GM19099 (cell line): ENCODE data around the gene LDAH.
A peak's percentile ranks its signal among the peaks of the same experiment; 100 is the strongest.

Experiments
- POLR2A ChIP-seq: IDR thresholded peaks from 3 replicates; pipeline ENCODE4 v1.6.1; 2011; ENCODE audit warnings: low read depth; ENCODE audit not compliant: insufficient read length; ENCODE audit errors: extremely low read depth

LDAH gene

DNA sequence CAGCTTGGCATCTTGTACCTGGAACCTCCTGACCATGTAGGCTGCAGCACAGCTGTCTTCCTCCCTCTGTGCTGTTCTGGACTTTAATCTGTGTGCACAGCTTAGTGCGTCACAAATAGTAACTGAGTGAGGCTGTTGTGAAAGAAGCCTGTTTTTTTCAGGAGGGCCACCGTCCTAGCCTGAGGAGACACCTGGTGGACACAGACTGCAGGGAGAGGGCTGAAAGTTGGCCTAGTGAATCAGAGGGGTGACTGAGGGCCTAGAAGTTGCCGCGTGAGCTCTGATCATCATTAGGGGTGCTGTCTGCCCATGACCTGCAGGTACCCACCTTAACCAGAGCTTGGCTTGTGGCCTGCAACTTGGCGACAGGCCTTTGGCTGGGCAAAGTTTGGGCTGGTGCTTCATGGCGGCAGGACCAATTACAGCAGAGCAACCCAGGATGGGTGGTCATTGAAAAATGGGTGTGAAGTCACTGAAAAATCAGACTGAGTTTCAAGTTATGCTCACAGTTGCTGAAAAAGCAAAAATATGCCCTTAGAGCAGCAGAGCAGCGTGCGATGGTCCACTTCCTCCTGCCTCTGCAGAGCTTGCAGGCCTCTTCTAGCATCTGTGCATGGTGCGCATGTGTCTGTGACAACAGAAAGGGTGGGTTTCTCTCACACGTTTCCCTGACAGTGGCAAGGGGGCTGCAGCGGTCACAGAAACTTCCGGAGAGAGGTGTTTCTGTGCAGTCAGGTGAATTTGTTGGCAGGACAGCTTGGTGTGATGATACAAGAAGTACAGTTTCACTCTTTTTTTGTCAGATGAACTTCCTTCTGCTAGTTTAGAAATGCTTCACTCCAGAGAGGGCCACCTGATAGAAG is 146.3 kb downstream of the LDAH start:
- no peak for TF ChIP-seq POLR2A

DNA sequence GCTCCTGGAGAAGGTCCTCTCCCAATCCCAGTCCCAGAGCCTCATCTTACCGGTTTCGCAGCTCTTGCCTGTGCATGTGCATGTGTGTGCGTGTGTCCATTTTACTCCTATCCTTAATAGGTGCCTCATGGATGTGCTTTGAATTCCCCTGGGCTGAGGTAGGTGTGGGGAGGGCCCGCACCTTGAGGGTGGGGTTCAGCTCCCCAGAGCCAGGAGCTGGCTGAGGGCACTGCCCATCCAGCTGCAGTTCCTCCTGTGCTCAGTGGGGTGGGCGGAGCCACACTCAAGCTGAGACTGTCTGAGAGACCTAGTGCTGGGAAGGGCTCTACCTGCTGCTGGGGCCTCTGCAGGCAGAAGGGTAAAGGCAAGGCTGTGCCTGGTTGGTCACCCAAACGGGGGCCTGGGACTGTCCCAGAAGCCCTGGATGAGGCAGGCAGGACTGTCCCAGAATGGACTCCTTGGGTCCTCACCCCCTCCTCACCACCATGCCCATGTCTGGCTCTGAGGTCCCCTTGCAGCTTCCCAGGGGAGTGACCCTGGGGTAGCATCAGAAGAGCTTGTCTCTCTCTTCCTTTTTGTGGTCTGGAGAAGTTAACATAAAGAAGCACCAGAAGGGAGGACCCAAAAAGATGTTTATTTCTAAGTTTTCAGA is 147.1 kb downstream of the LDAH start:
- peak; percentile 16 for TF ChIP-seq POLR2A

DNA sequence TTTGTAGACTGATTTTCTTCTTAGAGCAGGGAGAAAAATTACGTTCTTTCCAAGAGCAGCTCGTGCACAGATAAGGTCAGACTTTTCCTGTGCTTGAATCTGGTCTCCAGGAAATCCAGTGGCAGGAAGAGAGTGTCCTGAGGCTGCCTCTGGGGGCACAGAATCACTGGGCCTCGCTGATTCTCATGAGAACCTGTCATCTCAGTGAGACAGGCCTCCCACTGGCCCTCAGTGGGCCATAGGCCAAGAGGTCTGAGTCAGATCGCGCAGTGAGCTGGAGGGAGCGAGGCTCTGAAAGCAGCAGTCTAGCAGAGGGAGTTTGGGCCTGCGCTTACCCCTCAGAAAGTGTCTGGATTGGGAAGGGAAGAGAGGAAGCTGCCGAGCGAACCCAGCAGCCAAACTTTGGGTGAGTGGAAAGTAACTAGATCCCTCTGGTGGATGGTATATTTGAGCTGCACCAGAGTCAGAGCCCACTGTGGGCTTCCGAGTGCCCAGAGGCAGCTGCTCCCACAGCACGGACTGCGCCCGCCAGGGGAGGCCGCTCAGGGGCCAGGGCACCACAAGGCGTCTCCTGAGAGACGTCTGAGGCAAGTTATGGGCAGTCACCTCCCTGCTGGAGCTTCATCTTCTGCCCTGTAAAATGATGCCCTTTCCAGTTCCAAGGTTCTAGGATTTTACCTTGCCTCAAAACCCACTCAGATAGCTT is 147.8 kb downstream of the LDAH start:
- no peak for TF ChIP-seq POLR2A

DNA sequence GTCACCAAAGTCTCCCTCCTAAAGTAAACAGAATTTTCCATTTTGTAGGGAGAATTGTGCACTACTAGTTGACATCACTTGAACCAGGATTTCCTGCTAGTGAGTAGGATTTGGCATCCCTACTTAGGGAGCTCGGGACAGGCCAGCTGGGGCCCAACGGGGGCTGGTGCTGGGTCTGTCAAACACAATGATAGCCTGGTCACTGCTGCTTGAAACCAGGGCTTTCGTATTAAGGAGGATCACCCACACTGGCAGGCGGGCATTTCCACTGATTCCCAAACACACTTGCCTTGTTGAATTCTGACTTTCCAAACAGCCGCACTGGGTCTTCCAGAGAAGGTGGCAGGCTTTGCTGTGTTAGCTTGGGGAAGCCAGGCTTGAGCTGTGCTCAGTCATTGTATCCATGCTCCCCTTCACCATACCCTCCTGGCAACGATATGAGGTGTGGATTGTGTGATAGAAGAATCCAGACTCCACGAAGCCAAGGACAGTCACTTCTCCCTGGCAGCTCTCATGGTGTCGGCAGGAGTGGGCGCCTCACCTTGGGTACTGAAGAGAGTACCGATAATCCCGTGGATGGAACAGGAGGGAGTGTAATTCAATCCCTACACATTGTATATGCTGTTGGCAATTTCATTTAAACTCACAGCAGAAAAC is 148.5 kb downstream of the LDAH start:
- TF ChIP-seq POLR2A, result no peak

DNA sequence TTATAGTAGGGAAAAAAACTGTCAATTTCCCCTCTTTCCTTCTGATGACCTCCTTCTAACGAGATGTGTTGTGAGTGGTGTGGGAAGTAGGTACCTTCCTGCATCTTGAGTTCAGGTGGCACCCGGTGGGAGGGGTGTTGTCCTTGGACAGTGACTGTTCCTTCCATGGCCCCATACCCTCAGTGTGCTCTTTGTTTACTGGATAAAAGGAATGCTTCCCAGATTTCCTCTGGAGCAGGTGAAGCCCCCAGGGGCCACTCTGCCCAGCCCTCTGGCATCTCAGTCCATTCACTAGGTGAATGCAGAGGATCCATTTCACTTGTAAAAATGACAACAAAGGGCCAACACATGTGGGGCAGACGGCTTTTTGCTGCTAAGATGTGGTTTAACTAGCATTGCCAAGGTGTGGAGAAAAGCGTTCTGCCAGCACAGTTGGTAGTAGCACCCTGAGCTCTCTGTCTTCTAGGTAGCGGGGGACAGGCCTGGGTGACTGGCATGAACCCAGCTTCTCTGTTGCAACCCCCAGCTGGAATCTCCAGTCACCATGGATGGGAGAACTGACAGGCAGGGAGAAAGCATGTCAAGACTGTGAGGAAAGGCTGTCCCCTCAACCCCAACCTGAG is 149.1 kb downstream of the LDAH start:
- no peak for TF ChIP-seq POLR2A

DNA sequence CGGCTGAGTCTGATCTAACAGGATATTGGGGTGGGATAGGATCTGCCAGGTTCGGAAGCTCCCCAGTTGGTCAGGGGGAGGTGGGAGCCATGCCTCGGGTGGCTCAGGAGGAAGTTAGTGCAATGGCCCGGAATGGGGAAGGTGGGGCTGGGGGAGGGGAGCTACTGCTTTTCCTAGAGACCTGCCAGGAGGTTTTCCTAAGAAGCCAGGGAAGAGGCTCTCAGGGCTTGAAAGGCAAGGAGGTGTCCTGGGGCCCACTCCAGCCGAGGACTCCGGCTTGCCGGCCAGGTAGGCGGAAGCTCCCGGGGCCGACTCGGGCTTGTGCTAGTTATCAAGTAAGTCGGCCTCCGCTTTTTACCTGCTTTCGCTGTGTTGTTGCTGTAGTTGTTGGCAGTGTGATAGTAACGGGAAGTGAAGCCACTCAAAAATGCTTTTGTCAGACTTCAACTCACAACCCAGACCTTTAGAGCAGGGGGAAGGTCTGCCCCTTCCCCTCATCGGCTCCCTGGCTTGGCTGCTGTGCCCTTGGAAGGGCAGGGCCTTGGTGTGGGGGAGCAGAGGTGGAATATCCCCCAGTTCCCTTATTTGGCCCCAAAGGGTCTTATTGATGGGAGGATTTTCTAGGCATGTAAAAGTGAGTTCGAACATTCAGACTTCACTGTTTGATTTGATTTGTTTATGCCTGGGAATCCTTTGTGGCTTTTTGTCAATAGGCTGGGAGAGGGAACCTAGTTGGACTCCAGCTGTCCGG is 150.5 kb downstream of the LDAH start:
- TF ChIP-seq POLR2A, result no peak

DNA sequence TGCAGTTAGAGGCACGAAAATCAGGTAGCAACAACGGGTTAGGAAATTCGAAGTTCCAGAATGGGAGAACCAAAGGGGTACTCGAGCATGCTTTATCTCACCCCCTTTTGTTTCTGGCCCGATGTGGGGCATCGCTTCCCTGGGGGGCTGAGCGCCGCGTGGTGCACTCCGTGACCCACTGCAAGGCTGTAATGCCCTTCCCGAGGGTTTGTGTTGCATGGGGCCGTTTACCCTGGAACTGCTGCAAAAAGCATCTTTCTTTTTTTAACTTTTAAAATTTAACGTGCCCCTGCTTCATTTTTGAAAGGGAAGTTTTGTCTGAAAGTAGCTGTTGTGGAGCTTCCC is 151.2 kb downstream of the LDAH start:
- no peak for TF ChIP-seq POLR2A

DNA sequence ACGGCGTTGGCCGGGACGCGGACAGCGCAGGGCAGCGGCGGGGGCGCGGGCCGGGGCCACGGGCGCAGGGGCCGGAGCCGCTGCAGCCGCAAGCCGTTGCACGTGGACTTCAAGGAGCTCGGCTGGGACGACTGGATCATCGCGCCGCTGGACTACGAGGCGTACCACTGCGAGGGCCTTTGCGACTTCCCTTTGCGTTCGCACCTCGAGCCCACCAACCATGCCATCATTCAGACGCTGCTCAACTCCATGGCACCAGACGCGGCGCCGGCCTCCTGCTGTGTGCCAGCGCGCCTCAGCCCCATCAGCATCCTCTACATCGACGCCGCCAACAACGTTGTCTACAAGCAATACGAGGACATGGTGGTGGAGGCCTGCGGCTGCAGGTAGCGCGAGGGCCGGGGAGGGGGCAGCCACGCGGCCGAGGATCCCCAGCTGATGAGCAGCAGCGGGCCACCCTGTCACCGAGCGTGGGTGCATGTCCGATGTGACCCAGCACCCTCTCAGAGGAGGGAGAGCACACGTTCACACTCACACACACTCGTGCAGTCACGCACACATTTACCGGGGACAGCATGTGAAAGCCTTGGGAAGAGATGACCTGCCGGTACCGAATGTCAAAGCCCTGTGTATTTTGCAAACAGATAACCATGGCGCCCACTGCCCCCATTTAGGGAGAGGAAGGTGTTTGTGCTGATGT is 151.7 kb downstream of the LDAH start:
- TF ChIP-seq POLR2A, result no peak

DNA sequence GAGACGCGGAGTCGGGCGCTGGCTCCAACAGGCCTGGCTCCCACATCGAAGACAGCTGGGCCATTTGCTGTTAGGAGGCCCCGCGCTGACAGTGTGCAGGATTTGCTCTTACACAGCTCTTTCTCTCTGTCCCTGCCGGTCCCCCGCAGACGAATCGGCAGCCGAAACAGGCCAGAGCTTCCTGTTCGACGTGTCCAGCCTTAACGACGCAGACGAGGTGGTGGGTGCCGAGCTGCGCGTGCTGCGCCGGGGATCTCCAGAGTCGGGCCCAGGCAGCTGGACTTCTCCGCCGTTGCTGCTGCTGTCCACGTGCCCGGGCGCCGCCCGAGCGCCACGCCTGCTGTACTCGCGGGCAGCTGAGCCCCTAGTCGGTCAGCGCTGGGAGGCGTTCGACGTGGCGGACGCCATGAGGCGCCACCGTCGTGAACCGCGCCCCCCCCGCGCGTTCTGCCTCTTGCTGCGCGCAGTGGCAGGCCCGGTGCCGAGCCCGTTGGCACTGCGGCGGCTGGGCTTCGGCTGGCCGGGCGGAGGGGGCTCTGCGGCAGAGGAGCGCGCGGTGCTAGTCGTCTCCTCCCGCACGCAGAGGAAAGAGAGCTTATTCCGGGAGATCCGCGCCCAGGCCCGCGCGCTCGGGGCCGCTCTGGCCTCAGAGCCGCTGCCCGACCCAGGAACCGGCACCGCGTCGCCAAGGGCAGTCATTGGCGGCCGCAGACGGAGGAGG is 152.4 kb downstream of the LDAH start:
- TF ChIP-seq POLR2A, result no peak

DNA sequence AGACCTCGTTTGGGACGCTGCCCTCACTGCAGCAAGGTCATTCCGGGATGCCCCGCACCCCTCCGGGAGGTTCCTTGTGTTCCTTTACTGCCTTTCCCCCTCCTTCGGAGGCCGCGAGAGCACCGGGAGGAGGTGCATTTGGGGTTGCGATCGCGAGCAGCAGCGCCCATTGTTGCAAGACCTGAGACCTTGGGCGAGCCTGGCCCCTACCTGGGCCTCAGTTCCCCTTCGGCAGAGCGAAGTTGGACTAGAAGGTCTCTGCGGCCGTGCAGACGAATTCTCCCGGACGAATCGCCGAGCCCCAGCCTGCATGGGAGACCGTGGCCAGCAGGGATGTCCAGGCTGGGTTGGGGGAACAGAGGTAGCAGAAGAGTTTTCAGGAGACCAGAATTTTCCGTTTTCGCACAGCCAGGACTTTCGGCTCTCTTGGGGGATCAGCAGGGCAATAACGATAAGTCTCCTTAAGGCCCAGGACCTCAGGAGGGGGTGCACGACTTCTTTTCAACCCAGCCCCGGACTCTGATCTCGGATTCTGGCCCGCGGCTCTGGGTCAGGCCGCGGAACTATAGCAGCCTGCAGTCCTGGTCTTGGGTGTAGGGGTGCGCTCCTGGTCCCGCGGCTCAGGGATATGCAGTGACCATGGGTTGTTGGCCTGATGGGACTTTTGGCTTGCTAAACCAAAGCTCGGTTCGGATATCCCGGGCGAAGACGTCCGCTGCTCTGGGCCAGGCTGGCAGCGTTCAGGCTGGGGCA is 153.2 kb downstream of the LDAH start:
- no peak for TF ChIP-seq POLR2A

DNA sequence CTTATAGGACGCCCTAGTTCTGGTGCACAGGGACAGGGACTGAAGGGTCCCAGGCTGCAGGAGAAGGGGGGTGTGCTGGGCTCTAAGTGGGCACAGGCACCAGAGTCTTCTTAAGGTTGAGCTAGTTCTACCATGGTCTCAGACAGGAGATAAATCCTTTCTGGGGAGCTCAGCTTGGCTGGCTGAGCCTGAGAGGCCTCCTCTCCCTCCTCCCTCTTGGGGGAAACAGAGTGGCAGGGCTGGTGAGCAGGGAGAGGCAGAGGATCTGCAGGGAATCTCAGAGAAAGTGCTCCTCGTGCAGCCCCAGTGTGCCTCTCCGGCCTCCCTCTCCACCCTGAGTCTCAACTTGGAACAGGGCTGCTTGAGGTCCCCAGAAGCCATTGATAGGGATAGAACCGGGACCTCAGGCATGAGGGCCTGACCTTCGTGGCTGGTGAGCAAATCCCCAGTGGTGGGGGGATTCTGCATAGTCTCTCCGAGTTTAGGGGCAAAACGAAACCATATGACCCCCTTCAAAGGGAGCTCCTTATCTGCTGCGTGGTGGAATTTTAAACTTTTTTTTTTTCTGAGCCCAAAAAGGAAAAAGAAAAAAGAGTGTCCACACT is 153.9 kb downstream of the LDAH start:
- TF ChIP-seq POLR2A, result no peak

DNA sequence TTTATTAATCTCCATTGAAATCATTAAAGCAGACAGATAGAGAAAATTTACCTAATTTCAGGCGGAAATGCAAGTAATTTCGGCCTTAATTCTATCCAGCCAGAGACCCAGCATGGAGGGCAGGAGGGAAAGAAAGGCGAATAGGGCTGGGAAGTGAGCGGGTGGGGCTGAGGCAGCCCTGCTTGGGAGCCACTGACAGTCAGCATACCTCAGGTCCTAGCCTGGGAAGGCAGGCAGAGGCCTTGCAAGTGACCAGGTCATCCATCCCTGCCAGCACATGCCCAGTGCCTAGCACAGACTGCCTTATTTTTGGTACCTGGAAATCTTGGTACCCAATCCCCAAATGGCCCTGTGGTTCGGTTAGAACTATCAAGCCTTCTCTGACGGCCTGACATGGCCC is 154.4 kb downstream of the LDAH start:
- TF ChIP-seq POLR2A, result no peak
